Sigmoid colon (tissue), 4 donors: ENCODE data around the gene PLXNA4.

ENCODE experiments used
- CTCF ChIP-seq, 4 experiments: fragments of 450-650 bp in 3 of 4; fragments of 200-600 bp in 1 of 4; IDR thresholded peaks; one replicate each; pipeline ENCODE4 v1.5.1; 2016 to 2019; ENCODE audit warnings: antibody characterized with exemption in 4 of 4, mild to moderate bottlenecking in 3 of 4, moderate library complexity in 2 of 4
- POLR2AphosphoS5 ChIP-seq, 4 donors: sonication (generic); formaldehyde crosslinking; IDR thresholded peaks; one replicate each; pipeline ENCODE4 v1.6.1; 2017; ENCODE audit warnings: antibody characterized with exemption in 4 of 4

GRCh38 chr7:132463922-132464321, 112.3 kb downstream of the PLXNA4 start:
- TF ChIP-seq CTCF (IDR thresholded peaks at IDR 0.05) (no peak), POLR2AphosphoS5 (IDR thresholded peaks at IDR 0.05) (no peak)
